Neural progenitor cell (in vitro differentiated cells): Measurements from ENCODE around the gene NUTF2. TPM values are rescaled to one million over a fixed set of nuclear protein-coding genes. Genes with fewer than 3 reads are reported as not detected.

Experiments
- DNase-seq: peaks from one replicate; pipeline ENCODE4 v3.0.0-alpha.2; 2016; ENCODE audit warnings: low spot score
- H2AFZ ChIP-seq: fragments of 200-600 bp; sonication (generic); replicated peaks from 2 replicates; pipeline ENCODE4 v1.6.1; 2016; ENCODE audit warnings: antibody characterized with exemption
- H3F3A ChIP-seq: fragments of 200-600 bp; sonication (generic); 2 replicates; pipeline ENCODE4 v1.6.1; 2016; ENCODE audit warnings: antibody characterized with exemption, low read depth
- H3K27ac ChIP-seq: fragments of 200-600 bp; sonication (generic); 2 replicates; pipeline ENCODE4 v1.5.1; 2016; ENCODE audit warnings: mild to moderate bottlenecking
- H3K27me3 ChIP-seq: fragments of 200-600 bp; sonication (generic); 2 replicates; pipeline ENCODE4 v1.6.1; 2016; ENCODE audit warnings: mild to moderate bottlenecking, moderate library complexity
- H3K36me3 ChIP-seq: fragments of 200-600 bp; sonication (generic); 2 replicates; pipeline ENCODE4 v1.5.1; 2016
- H3K4me1 ChIP-seq: fragments of 200-600 bp; sonication (generic); 2 replicates; pipeline ENCODE4 v1.6.1; 2016; ENCODE audit warnings: mixed run types
- H3K4me2 ChIP-seq: fragments of 200-600 bp; sonication (generic); 2 replicates; pipeline ENCODE4 v1.6.1; 2016
- H3K4me3 ChIP-seq: fragments of 200-600 bp; sonication (generic); 2 replicates; pipeline ENCODE4 v1.5.1; 2016
- H3K79me2 ChIP-seq: fragments of 200-600 bp; sonication (generic); 2 replicates; pipeline ENCODE4 v1.6.1; 2016; ENCODE audit warnings: low read depth
- H3K9ac ChIP-seq: fragments of 200-600 bp; sonication (generic); 2 replicates; pipeline ENCODE4 v1.6.1; 2016
- H3K9me3 ChIP-seq: fragments of 200-600 bp; sonication (generic); 2 replicates; pipeline ENCODE4 v1.5.1; 2016; ENCODE audit warnings: low read depth
- H4K20me1 ChIP-seq: fragments of 200-600 bp; sonication (generic); 2 replicates; pipeline ENCODE4 v1.6.1; 2016; ENCODE audit warnings: low read depth
- H3K27ac Mint-ChIP-seq: 3 replicates; pipeline ENCODE4 v1.8.0; 2021; ENCODE audit warnings: mixed read lengths
- H3K27me3 Mint-ChIP-seq: 2 replicates; pipeline ENCODE4 v1.8.0; 2022; ENCODE audit warnings: low read depth, mild to moderate bottlenecking, inconsistent platforms, moderate library complexity, mixed read lengths; ENCODE audit not compliant: insufficient read depth
- H3K36me3 Mint-ChIP-seq: 3 replicates; pipeline ENCODE4 v1.8.0; 2021; ENCODE audit warnings: mixed read lengths
- H3K4me1 Mint-ChIP-seq: 3 replicates; pipeline ENCODE4 v1.8.0; 2021; ENCODE audit warnings: mixed read lengths
- H3K4me3 Mint-ChIP-seq: 3 replicates; pipeline ENCODE4 v1.8.0; 2021; ENCODE audit warnings: mild to moderate bottlenecking, moderate library complexity, mixed read lengths
- H3K9me3 Mint-ChIP-seq: 3 replicates; pipeline ENCODE4 v1.8.0; 2020; ENCODE audit warnings: mixed read lengths
- CTCF ChIP-seq: fragments of 200-600 bp; sonication (generic); IDR thresholded peaks from 2 replicates; pipeline ENCODE4 v1.5.1; 2017; ENCODE audit warnings: antibody characterized with exemption, mild to moderate bottlenecking
- EZH2 ChIP-seq: fragments of 200-600 bp; sonication (generic); IDR thresholded peaks from 2 replicates; pipeline ENCODE4 v1.6.1; 2017; ENCODE audit warnings: antibody characterized with exemption, mild to moderate bottlenecking, moderate library complexity
- EZH2phosphoT487 ChIP-seq: fragments of 200-600 bp; sonication (generic); IDR thresholded peaks from 2 replicates; pipeline ENCODE4 v1.6.1; 2017; ENCODE audit warnings: antibody characterized with exemption
- total RNA-seq: library from RNA; depleted of rRNA; stranded (reverse); fragments of >200 nt; gene quantifications from 2 replicates; pipeline ENCODE4 v1.2.3, GENCODE V29; 2015; ENCODE audit warnings: low replicate concordance

Gene NUTF2
- 133 and 221 TPM in 2 replicates for total RNA-seq

- H3K27ac Mint-ChIP-seq, result peak within 1 kb of the TSS; percentile 97
- Histone ChIP-seq H2AFZ (no peak within 1 kb of the TSS), H3K36me3 (no peaks in the 10 kb centered on the region), H3K4me3 (peak within 1 kb of the TSS; percentile 99), H4K20me1 (peaks cover 60% of the 10 kb centered on the region), H3K79me2 (peaks cover 79% of the 10 kb centered on the region), H3K4me2 (peak within 1 kb of the TSS; percentile 91), H3K9me3 (no peaks in the 10 kb centered on the region), H3K27ac (peak within 1 kb of the TSS; percentile 79), H3K27me3 (no peaks in the 10 kb centered on the region), H3F3A (peaks cover 34% of the 10 kb centered on the region), H3K4me1 (peaks cover 32% of the 10 kb centered on the region), H3K9ac (peak within 1 kb of the TSS; percentile 96)
- peaks cover 42% of the 10 kb centered on the region for H3K4me1 Mint-ChIP-seq
- H3K4me3 Mint-ChIP-seq, result peak within 1 kb of the TSS; percentile 97
- H3K9me3 Mint-ChIP-seq, result no peaks in the 10 kb centered on the region
- H3K36me3 Mint-ChIP-seq, result peaks cover 10% of the 10 kb centered on the region
- no peaks in the 10 kb centered on the region for H3K27me3 Mint-ChIP-seq
- no peak for TF ChIP-seq CTCF
- no peak for TF ChIP-seq EZH2phosphoT487
- TF ChIP-seq EZH2, result no peak
- peak; percentile 99 for DNase-seq
These were observed at the start of gene NUTF2 for GRCh38 chr16:67846320-67847063. Gene NUTF2 (plus strand): TSS chr16:67846933. CDS start chr16:67865131, 18,198 bp downstream.

- Histone ChIP-seq H3K27me3 (no peaks in the 10 kb centered on the region), H3K9ac (no peak overlapping the region), H3K4me3 (no peak overlapping the region), H3K4me1 (peaks cover 4% of the 10 kb centered on the region), H3K79me2 (peaks cover 87% of the 10 kb centered on the region), H3K36me3 (no peaks in the 10 kb centered on the region), H3K9me3 (no peaks in the 10 kb centered on the region), H4K20me1 (peaks cover 23% of the 10 kb centered on the region), H2AFZ (no peak overlapping the region), H3K27ac (no peak overlapping the region), H3K4me2 (no peak overlapping the region), H3F3A (no peaks in the 10 kb centered on the region)
- peaks cover 7% of the 10 kb centered on the region for H3K4me1 Mint-ChIP-seq
- H3K4me3 Mint-ChIP-seq, result no peak overlapping the region
- no peaks in the 10 kb centered on the region for H3K9me3 Mint-ChIP-seq
- peaks cover 27% of the 10 kb centered on the region for H3K36me3 Mint-ChIP-seq
- DNase-seq, result no peak
- H3K27me3 Mint-ChIP-seq, result peaks cover 2% of the 10 kb centered on the region
- no peak overlapping the region for H3K27ac Mint-ChIP-seq
- no peak for TF ChIP-seq EZH2
- TF ChIP-seq EZH2phosphoT487, result no peak
- TF ChIP-seq CTCF, result no peak
These were observed 46.3 kb upstream of the NUTF2 start for GRCh38 chr16:67800338-67800926.

- Histone ChIP-seq H3K27me3 (no peaks in the 10 kb centered on the region), H3K79me2 (peaks cover 91% of the 10 kb centered on the region), H3K4me1 (peaks cover 6% of the 10 kb centered on the region), H3K4me2 (no peak overlapping the region), H3K36me3 (no peaks in the 10 kb centered on the region), H3F3A (no peaks in the 10 kb centered on the region), H3K9me3 (no peaks in the 10 kb centered on the region), H4K20me1 (peaks cover 27% of the 10 kb centered on the region), H3K27ac (no peak overlapping the region), H2AFZ (no peak overlapping the region), H3K4me3 (no peak overlapping the region), H3K9ac (no peak overlapping the region)
- DNase-seq, result no peak
- H3K9me3 Mint-ChIP-seq, result no peaks in the 10 kb centered on the region
- peaks cover 9% of the 10 kb centered on the region for H3K4me1 Mint-ChIP-seq
- H3K36me3 Mint-ChIP-seq, result peaks cover 27% of the 10 kb centered on the region
- no peak for TF ChIP-seq EZH2
- no peak for TF ChIP-seq EZH2phosphoT487
- no peak for TF ChIP-seq CTCF
- no peak overlapping the region for H3K4me3 Mint-ChIP-seq
- peaks cover 2% of the 10 kb centered on the region for H3K27me3 Mint-ChIP-seq
- no peak overlapping the region for H3K27ac Mint-ChIP-seq
These were observed 45.5 kb upstream of the NUTF2 start for GRCh38 chr16:67801241-67801640.
